SKM-1 treated with dmso at 0.1 percent for 144 hours (cell line): ENCODE measurements around the gene CDH13.

Experiments used
- DNase-seq: peaks from one replicate; lab custom pipeline; 2025; ENCODE audit not compliant: unreplicated experiment; lab: John Stamatoyannopoulos, UW

CDH13 gene

DNA sequence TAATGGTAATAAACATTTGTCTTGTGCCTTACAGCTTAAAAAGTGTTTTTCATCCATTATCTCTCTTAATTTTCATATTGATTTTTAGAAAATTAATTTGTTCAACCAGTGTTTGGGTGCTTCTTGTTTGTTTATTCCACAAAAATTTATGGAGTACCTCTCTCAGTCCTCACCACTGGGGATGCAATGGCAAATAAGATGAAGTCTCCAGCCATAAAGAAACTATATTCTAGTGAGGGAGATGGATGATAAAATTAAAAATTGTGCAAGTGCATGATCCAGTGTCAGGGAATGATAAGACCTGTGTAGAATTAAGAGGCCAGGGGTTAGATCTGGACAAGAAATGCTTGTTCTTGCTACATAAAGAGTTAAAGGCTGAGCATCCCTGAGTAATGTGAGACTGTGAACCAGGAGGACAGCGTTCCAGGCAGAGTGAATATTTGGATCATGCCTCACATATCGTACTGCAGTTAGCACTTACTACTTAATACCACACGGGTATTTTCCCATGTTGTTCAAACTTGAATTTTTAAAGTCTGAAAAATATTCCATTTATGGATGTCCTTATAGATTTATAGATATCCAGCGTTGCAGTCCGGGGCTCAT, 645.3 kb downstream of the CDH13 start:
- DNase-seq, result no peak

GRCh38 chr16:83272843-83273242, 646.1 kb downstream of the CDH13 start:
- no peak for DNase-seq

DNA sequence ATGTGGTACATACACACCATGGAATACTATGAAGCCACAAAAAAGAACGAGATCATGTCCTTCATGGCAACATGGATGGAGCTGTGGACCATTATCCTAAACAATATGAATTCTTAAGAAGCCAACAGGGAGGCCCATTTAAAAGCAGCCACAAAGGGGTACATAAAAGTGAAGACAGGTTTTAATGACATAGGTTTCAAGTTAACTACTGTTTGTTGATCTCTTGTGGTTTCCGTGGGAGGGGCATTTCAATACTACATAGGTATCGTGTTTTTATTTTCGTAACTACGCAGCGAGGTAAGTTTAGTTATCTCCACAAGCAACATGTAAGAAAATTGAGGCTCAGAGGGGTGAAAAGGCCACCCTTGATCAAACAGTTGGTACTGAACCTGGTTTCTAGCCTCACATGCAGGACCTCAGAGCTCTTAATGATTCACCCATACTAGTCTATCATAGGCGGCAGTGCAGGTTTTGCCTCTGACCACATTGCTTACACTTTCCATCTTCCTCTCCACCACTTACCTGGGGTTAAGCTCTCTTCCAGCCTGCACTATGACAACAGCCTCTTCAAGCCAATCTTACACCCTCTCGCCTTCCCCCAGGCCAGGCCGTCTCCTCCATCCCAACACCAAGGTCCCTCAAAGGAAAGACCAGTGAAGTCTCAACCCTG, 646.9 kb downstream of the CDH13 start:
- no peak for DNase-seq

DNA sequence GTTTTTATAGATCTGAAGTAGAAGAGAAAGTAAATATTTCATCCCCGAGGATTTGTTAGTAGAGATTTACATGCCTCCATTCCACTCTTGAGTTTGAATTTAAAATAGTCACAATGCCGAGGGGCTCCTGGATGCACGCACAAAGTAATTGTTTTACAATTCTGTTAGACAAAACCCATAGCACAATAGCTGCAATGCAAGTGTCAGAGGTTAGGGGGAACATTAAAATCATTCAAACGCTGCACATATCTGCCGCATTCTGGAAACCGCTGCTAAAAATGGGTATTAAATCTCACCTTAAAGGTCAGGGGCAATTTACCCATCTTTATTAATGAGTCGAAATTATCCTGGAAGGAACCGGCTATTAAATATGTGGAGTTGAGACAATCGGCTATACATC, 652.5 kb downstream of the CDH13 start:
- DNase-seq, result no peak

DNA sequence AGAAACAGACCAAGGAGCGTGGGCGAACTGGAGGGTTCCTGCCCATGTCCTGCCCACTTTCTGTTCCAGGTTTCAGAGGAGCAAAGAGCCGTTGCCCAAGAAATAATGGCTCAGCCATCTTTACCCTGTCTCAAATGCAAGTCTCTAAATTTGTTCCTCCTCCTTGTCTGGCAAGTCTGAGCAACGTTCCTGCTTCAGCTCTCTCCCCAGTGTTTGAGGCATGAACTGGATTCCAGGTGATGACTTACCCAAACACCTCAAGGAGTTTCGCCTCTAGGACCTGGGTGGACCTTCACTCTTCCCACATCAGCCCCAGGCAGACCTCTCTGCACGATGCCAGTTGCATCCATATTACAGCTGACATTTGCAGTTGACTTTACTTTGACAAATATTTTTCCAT, 659.2 kb downstream of the CDH13 start:
- no peak for DNase-seq

DNA sequence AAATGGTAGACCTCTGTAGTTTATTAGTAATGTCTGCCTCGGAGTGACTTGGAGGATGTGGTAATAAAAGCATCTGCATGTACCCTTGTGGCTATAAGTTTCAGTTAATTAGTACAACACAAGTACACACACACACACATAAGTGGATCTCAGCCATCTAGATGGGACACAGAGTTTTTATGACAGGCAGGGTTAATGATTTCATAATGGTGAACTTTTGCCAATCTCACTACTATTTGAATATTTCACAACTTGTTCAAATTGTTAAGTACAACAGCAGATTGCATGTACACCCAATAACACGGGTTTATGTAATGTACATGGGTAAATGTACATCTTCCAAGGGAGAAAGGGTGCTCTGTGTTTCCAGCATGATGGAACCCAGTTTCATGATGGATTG, 669.7 kb downstream of the CDH13 start:
- DNase-seq, result no peak

DNA sequence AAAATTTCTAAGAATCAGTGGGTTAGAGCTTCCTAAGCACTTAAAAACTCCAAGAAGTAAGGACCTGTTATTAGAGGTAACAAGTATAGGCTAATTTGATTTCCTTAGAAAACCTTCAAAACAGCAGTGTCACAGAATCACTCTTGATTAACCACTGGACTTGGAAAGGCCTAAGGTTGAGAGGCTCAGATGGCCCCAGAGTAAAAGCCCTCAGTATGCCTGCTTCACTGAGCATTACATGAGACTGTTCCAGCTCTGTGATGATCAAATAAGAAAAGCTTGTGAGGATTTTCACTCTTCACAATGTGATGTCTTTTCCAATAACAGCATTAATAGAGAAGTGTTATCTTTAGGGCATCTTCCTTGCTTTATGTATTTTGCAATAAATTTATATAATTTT, 671.8 kb downstream of the CDH13 start:
- DNase-seq, result no peak

DNA sequence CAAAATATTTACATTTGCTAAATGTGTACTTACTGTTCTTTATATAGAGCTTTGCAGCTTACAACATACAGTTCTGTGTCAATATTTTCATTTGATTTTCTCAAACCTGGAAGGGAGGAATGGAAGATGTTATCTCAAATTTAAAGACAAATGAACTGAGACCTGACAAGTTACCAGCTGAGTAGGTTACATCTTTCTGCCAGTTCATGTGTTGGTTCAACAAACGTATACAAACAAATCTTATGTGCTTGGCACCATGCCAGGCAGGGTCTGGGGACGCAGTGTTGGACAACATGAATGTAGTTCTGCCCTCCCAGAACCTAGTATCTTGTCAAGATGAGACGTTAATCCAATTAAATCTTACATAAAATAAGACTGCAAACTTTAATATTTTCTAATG, 673.6 kb downstream of the CDH13 start:
- no peak for DNase-seq

- DNase-seq, result no peak
Observed at GRCh38 chr16:83301971-83302370, 675.2 kb downstream of the CDH13 start.

- DNase-seq, result no peak
Observed at GRCh38 chr16:83302853-83303252, 676.1 kb downstream of the CDH13 start.

- DNase-seq, result no peak
Observed at GRCh38 chr16:83305092-83305491, 678.3 kb downstream of the CDH13 start.

DNA sequence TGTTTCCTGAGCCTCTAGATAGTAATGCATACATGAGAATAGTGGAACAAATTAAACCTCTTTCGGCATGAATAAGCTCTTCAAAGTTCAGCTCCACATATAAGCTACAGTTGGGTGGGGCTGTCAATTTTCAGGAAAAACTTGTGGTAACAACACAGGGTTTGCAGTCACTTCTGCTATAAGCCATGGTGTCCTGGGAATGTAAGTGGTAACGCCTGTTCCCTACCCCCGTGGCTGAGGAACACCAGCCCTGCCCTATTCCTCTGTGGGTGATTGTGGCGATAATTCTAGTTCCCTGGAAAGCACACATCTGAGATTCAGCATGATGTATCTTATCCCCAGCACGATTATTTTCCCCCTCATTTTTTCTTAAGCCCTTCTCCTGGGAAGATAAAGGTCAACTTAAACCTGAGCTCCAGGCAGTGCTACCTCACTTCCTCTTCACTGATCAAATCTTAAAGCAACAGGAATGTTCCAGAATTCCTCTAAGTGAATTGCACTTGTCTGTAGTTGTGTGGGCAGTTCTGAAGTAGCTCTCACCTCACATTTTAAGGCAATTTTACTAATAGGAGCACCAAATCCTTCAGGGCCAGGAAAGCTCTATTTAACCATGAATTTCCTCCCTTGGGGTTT, 680.3 kb downstream of the CDH13 start:
- no peak for DNase-seq

DNA sequence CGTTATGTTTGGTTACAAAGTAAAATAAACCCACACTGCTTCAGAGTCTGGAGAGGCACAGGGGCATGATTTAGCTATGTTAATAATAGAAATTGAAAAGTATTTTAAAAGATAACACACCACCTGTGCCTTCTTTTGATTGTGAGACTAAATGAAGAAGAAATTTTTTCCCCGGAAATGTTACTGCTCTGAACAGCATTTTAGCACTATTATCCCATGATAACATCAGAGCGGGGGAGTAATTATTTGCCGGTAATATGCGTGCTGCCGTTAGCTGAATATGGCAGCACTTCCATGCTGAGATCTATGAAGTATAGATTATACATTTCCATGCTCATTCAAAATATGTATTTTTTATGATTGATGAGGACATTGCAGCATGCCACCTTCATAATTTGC, 680.8 kb downstream of the CDH13 start:
- DNase-seq, result no peak

GRCh38 chr16:83308414-83308813, 681.6 kb downstream of the CDH13 start:
- no peak for DNase-seq

DNA sequence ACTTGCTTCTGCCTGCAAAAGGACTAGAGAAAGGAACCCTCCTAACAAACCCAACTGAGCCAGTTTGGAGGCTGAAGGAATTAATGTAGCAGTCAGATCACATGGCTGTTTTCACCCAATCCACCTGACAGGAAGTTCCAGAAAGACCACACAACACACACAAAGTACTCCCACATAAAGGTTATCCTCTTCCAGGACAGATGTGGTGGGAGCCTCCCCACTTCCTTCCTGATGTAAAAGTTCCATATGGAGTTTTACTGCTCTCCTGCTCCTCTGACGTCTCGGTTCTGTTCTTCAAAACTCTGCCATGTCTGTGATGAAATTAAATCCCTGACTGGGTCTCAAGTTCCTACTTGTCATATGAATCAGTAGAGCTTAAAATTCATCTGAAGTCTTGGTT, 684.0 kb downstream of the CDH13 start:
- no peak for DNase-seq

- DNase-seq, result no peak
Observed at GRCh38 chr16:83312015-83312717, 685.4 kb downstream of the CDH13 start.

GRCh38 chr16:83312718-83313245, 686.0 kb downstream of the CDH13 start:
- DNase-seq, result no peak

DNA sequence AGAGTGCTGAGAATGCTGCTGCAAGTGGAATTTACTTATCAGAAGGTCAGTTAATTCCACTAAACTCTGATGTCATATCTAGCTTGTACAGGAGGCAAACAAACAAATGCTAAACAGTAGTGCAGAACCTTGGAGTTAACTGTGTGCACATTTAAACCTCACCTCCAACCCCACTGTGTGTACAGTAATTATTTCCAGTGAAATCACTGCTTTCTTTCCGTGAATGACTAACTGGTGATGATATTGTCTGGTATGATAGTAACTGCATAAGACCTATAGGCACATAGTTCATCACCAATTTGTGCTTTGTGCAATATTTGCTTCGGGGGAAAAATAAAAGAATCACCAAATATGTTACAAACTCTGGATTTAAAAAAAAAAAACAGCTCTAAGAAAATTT, 688.5 kb downstream of the CDH13 start:
- no peak for DNase-seq

DNA sequence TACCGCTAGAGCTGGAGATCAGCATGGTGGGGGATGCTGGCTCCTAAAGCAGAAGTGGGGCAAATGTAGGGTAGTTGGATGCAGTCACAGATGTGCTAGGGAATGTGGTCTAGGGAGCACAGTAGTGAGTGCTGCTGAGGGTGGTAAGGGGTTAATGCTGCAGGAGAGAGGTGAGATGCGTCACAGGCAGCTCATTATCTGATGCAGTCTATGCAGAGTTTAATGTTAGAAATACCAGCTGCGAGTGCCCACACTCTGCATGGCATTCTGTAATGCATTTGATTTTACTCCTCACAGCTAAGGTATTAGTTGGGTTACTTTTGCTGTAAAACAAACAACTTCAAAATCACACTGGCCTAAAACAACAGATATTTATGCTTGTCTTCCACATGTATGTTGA, 689.7 kb downstream of the CDH13 start:
- no peak for DNase-seq

- DNase-seq, result no peak
Observed at GRCh38 chr16:83318390-83318789, 691.6 kb downstream of the CDH13 start.

GRCh38 chr16:83328936-83329335, 702.2 kb downstream of the CDH13 start:
- no peak for DNase-seq

- no peak for DNase-seq
Observed at GRCh38 chr16:83329441-83329840, 702.7 kb downstream of the CDH13 start.
